ENCODE data around the gene USP54. TPM values are rescaled to one million over a fixed set of nuclear protein-coding genes. Genes with fewer than 3 reads are reported as not detected.
A peak's percentile ranks its signal among the peaks of the same experiment; 100 is the strongest.

Gene USP54
- total and polyA plus RNA-seq, 2 of the 13 experiments (the other 11 are each of a cell fraction or from before 2014, with no cell fraction given): 18.1 to 25.0 TPM

DNA sequence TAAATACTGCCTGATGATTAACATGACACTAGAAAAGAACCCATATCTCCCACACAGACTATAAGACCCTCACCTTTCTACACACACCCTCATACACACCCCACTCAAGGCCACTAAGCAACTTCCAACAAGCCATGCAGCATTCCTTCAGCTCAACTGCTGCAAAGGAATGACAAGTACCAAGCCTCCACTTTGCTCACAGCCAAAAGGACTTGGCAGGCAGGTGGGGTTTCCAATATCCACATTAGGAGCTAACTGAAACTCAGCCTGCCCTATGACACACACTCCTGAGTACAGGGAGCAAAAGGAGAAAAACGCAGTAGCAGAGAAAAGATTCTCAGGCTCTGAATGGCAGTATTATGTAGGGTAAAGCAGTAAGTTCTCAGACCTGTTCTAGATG, 13.4 kb downstream of the USP54 start:
- H3K9ac ChIP-seq (ENCODE audit: insufficient read depth, low read depth, low read length): no peak overlapping the region
- WGBS (ENCODE audit: low lambda C conversion rate): 91% methylated on average over 1 of the region's 1 CpG
- peaks cover 13% of the 10 kb centered on the region for H3K4me1 ChIP-seq (ENCODE audit: insufficient read depth, low read length)
- in situ Hi-C loops (cut with HindIII; ENCODE audit: extremely low pct_ligation_motif_present, low pct_unique_long_range_greater_than_20kb): no loop called here
- no peaks in the 10 kb centered on the region for H3K27me3 ChIP-seq (ENCODE audit: control insufficient read depth in 1 of 2, insufficient read depth in 2 of 2, low read length in 2 of 2)
- CTCF ChIA-PET (ENCODE audit: low intra/inter-chr PET ratio, low total read pairs): no interaction called here
- no peaks in the 10 kb centered on the region for H3K79me2 ChIP-seq (ENCODE audit: insufficient read depth, low read length)
- POLR2A ChIA-PET: no interaction called here
- FAIRE-seq: peak; percentile 43
- H3K4me2 ChIP-seq (ENCODE audit: low read depth, low read length): no peak overlapping the region
- no peaks in the 10 kb centered on the region for H3K9me3 ChIP-seq (ENCODE audit: low read length)
- H3K4me3 ChIP-seq (replicated peaks in 1 of 3; ENCODE audit: insufficient read depth in 1 of 3, low read depth in 2 of 3, low read length in 3 of 3): no peak overlapping the region
- no peak overlapping the region for H3K27ac ChIP-seq (ENCODE audit: extremely low read length, insufficient read depth, low read length)
- no peak for DNase-seq (ENCODE audit: low spot score)
- TF ChIP-seq PRDM15 (CRISPR knock-in tag; IDR thresholded peaks at IDR 0.05) (no peak), ZNF781 (CRISPR knock-in tag; IDR thresholded peaks at IDR 0.05; ENCODE audit: borderline replicate concordance, not compliant biosample characterization) (no peak), PHB2 (IDR thresholded peaks at IDR 0.05; ENCODE audit: partially characterized antibody) (no peak), GLI4 (CRISPR knock-in tag; IDR thresholded peaks at IDR 0.05; ENCODE audit: borderline replicate concordance) (no peak), ZFP62 (CRISPR knock-in tag; IDR thresholded peaks at IDR 0.05) (no peak), REL (CRISPR knock-in tag; conservative IDR thresholded peaks at IDR 0.05) (no peak), ZBTB46 (CRISPR knock-in tag; IDR thresholded peaks at IDR 0.05; ENCODE audit: borderline replicate concordance) (no peak)
- TF ChIP-seq, protein P1, sequence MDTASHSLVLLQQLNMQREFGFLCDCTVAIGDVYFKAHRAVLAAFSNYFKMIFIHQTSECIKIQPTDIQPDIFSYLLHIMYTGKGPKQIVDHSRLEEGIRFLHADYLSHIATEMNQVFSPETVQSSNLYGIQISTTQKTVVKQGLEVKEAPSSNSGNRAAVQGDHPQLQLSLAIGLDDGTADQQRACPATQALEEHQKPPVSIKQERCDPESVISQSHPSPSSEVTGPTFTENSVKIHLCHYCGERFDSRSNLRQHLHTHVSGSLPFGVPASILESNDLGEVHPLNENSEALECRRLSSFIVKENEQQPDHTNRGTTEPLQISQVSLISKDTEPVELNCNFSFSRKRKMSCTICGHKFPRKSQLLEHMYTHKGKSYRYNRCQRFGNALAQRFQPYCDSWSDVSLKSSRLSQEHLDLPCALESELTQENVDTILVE (CRISPR knock-in tag; IDR thresholded peaks at IDR 0.05): no peak
- TF ChIP-seq, protein P2, sequence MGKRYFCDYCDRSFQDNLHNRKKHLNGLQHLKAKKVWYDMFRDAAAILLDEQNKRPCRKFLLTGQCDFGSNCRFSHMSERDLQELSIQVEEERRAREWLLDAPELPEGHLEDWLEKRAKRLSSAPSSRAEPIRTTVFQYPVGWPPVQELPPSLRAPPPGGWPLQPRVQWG (CRISPR knock-in tag; IDR thresholded peaks at IDR 0.05; ENCODE audit: borderline replicate concordance, low read depth): no peak
- TF ChIP-seq, protein P3, sequence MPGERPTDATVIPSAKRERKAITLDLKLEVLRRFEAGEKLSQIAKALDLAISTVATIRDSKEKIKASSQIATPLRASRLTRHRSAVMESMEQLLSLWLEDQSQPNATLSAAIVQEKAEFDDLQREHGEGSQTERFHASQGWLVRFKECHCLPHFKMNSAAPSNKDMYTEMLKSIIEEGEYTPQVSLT (CRISPR knock-in tag; IDR thresholded peaks at IDR 0.05; ENCODE audit: borderline replicate concordance, low read depth): no peak
- no peaks in the 10 kb centered on the region; the same call in 1 of the 2 replicates for H4K20me1 ChIP-seq (ENCODE audit: insufficient read depth, low read length)
- H2AFZ ChIP-seq (ENCODE audit: low read length): no peak overlapping the region
- no TSS peak for BruUV-seq (replicated peaks)
- ATAC-seq: no peak
- intact Hi-C loops (cut with micrococcal nuclease; ENCODE audit: unreplicated experiment): no loop called here
- peaks cover 3 to 6% of the 10 kb centered on the region in 2 experiments; a peak in 3 of 5 replicates for H3K36me3 ChIP-seq (replicated peaks in 1 of 2; ENCODE audit: control insufficient read depth in 1 of 2, insufficient read depth in 2 of 2, low read length in 2 of 2)
